Neural cell (in vitro differentiated cells): Measurements from ENCODE around the gene IDH3G.

Experiments used
- CTCF ChIP-seq: fragments of 450-650 bp; IDR thresholded peaks from 2 replicates; pipeline ENCODE4 v1.5.1; 2014; ENCODE audit warnings: antibody characterized with exemption, mild to moderate bottlenecking, moderate library complexity; ENCODE audit not compliant: poor library complexity, severe bottlenecking
- EP300 ChIP-seq: fragments of 450-650 bp; conservative IDR thresholded peaks from 2 replicates; pipeline ENCODE4 v1.6.1; 2014; ENCODE audit warnings: antibody characterized with exemption, mild to moderate bottlenecking, moderate library complexity; ENCODE audit not compliant: poor library complexity, severe bottlenecking
- EZH2 ChIP-seq: fragments of 200-600, 300-800 bp; shearing (Covaris generic), sonication (generic); IDR thresholded peaks from 2 replicates; pipeline ENCODE4 v1.6.1; 2014; ENCODE audit warnings: antibody characterized with exemption, low read length, borderline replicate concordance, mild to moderate bottlenecking; ENCODE audit not compliant: insufficient read depth, poor library complexity, severe bottlenecking
- MXI1 ChIP-seq: fragments of 450-650 bp; conservative IDR thresholded peaks from 2 replicates; pipeline ENCODE4 v1.6.1; 2014; ENCODE audit warnings: antibody characterized with exemption, mild to moderate bottlenecking; ENCODE audit not compliant: poor library complexity, severe bottlenecking
- RAD21 ChIP-seq: fragments of 450-650 bp; conservative IDR thresholded peaks from 2 replicates; pipeline ENCODE4 v1.6.1; 2014; ENCODE audit warnings: antibody characterized with exemption, mild to moderate bottlenecking, moderate library complexity
- TAF1 ChIP-seq: IDR thresholded peaks from 2 replicates; pipeline ENCODE4 v1.6.1; 2012; ENCODE audit warnings: low read depth

GRCh38 chrX:153769865-153770600, 24.1 kb downstream of the IDH3G start:
- TF ChIP-seq RAD21: no peak
- no peak for TF ChIP-seq CTCF
- TF ChIP-seq TAF1: no peak
- TF ChIP-seq EP300: no peak
- no peak for TF ChIP-seq EZH2
- TF ChIP-seq MXI1: no peak
